GM12872 (cell line): ENCODE results near the gene SLC19A2.

Source experiments
- CTCF ChIP-seq: IDR thresholded peaks from 3 replicates; pipeline ENCODE4 v1.5.1; 2011; ENCODE audit warnings: low read depth, mild to moderate bottlenecking, low read length, moderate library complexity; ENCODE audit not compliant: insufficient read depth

Gene SLC19A2

GRCh38 chr1:169487561-169487960, 1.8 kb upstream of the SLC19A2 start:
- TF ChIP-seq CTCF: no peak

- TF ChIP-seq CTCF: no peak
Observed at GRCh38 chr1:169487133-169487532, 1.4 kb upstream of the SLC19A2 start.

GRCh38 chr1:169486281-169487051, 722 bp upstream of the SLC19A2 start:
- TF ChIP-seq CTCF: no peak

- TF ChIP-seq CTCF: no peak
Observed at GRCh38 chr1:169484683-169485430, 887 bp downstream of the SLC19A2 start.

- TF ChIP-seq CTCF: no peak
Observed at GRCh38 chr1:169484101-169484500, 1.6 kb downstream of the SLC19A2 start.

GRCh38 chr1:169483500-169483966, 2.2 kb downstream of the SLC19A2 start:
- no peak for TF ChIP-seq CTCF

- no peak for TF ChIP-seq CTCF
Observed at GRCh38 chr1:169479363-169480066, 6.2 kb downstream of the SLC19A2 start.
